ENCODE results near the gene RAP1GAP2.

The RAP1GAP2 gene

DNA sequence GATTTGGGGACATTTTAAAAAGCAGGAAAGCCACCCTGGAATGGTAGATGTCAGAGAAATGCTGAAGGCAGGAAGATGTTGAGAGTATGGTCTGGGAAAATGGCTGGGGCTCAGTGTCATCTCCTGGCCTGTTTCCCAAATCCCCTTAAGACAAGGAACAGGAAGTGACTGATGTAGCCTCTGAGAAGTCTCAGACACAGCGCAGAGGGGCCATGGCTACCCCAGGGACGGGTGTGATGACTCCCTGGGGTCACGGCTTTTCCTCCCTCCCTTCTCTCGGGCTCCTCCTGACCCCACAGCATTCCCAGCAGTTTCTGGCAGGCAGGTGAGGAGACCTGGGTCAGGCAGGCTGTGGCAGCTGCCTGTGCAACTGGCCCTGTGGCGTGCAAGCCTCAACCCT lies 45.4 kb downstream of the RAP1GAP2 start:
- H3K23ac ChIP-seq (ENCODE audit: low read length), result no peak overlapping the region
- H4K91ac ChIP-seq (ENCODE audit: low read depth, low read length), result peak overlapping the region; percentile 22
- H3K9ac ChIP-seq (ENCODE audit: low read length), result no peak overlapping the region
- no peak overlapping the region for H3K27ac ChIP-seq (ENCODE audit: low read depth, low read length)
- no peaks in the 10 kb centered on the region for H3K79me2 ChIP-seq (ENCODE audit: control insufficient read depth, insufficient read depth, low read length, poor library complexity)
- peaks cover 4 to 5% of the 10 kb centered on the region in 2 experiments for H3K4me1 ChIP-seq (ENCODE audit: control insufficient read depth in 1 of 2, insufficient read depth in 2 of 2, low read length in 2 of 2)
- peak overlapping the region; percentile 59 for H3K14ac ChIP-seq (ENCODE audit: low read length)
- no peak overlapping the region for H2BK12ac ChIP-seq (ENCODE audit: low read length)
- no peak overlapping the region for H3K4ac ChIP-seq (ENCODE audit: low read depth, low read length)
- no peaks in the 10 kb centered on the region for H3K36me3 ChIP-seq (ENCODE audit: control insufficient read depth in 1 of 2, insufficient read depth in 2 of 2, low read length in 2 of 2)
- no CpG with 5 or more reads among the region's 5 CpGs for WGBS (ENCODE audit: extremely low coverage, insufficient coverage, insufficient read length)
- H4K8ac ChIP-seq (ENCODE audit: low read depth, low read length), result peak overlapping the region; percentile 32
- peak overlapping the region; percentile 60 for H4K12ac ChIP-seq (ENCODE audit: low read depth, low read length)
- peak overlapping the region; percentile 58 for H3K18ac ChIP-seq (ENCODE audit: low read length)
- no peak overlapping the region for H3K4me2 ChIP-seq (ENCODE audit: low read length)
- no peak overlapping the region for H2BK5ac ChIP-seq (ENCODE audit: low read depth, low read length, poor library complexity)
- no peak overlapping the region for H2BK120ac ChIP-seq (ENCODE audit: insufficient read depth, low read length, poor library complexity)
- peak overlapping the region; percentile 67 for H2AFZ ChIP-seq (ENCODE audit: insufficient read depth, low read length, poor library complexity)
- H3K79me1 ChIP-seq (ENCODE audit: low read length), result no peaks in the 10 kb centered on the region
- no peak overlapping the region for H2AK5ac ChIP-seq (ENCODE audit: low read length)
- H3K27me3 ChIP-seq (ENCODE audit: insufficient read depth, low read length), result no peaks in the 10 kb centered on the region
- no peak overlapping the region for H3K4me3 ChIP-seq (ENCODE audit: low read depth, low read length)
- DNase-seq, result no peak
- H3K9me3 ChIP-seq (ENCODE audit: insufficient read depth, low read depth, low read length), result no peaks in the 10 kb centered on the region

DNA sequence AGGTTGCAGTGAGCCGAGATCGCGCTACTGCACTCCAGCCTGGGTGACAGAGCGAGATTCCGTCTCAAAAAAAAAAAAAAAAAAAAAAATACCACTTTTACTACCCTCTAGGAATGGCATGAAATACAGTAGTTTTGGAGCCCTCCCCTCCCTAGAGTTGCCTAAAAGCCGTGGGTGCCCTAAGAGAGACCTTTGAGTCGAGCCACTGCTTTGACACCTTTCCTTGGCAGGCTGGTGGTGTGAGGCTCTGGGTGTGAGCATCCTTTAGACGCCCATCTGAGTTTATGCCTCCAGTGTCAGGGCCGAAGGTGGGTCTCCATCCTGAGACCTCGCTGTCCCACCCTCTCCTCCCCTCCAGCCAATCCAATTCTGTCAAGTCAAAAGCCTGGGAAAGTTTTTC lies 46.2 kb downstream of the RAP1GAP2 start:
- DNase-seq, result no peak
- no peak overlapping the region for H3K14ac ChIP-seq (ENCODE audit: low read length)
- WGBS (ENCODE audit: extremely low coverage, insufficient coverage, insufficient read length), result no CpG with 5 or more reads among the region's 10 CpGs
- H3K9ac ChIP-seq (ENCODE audit: low read length), result no peak overlapping the region
- H3K79me1 ChIP-seq (ENCODE audit: low read length), result no peaks in the 10 kb centered on the region
- H2AK5ac ChIP-seq (ENCODE audit: low read length), result no peak overlapping the region
- no peak overlapping the region for H2BK12ac ChIP-seq (ENCODE audit: low read length)
- no peak overlapping the region for H3K4me2 ChIP-seq (ENCODE audit: low read length)
- H2BK120ac ChIP-seq (ENCODE audit: insufficient read depth, low read length, poor library complexity), result no peak overlapping the region
- no peaks in the 10 kb centered on the region for H3K27me3 ChIP-seq (ENCODE audit: insufficient read depth, low read length)
- no peak overlapping the region for H3K4ac ChIP-seq (ENCODE audit: low read depth, low read length)
- H3K4me1 ChIP-seq (ENCODE audit: control insufficient read depth in 1 of 2, insufficient read depth in 2 of 2, low read length in 2 of 2), result peaks cover 4 to 5% of the 10 kb centered on the region in 2 experiments
- no peak overlapping the region for H2AFZ ChIP-seq (ENCODE audit: insufficient read depth, low read length, poor library complexity)
- H3K36me3 ChIP-seq (ENCODE audit: control insufficient read depth in 1 of 2, insufficient read depth in 2 of 2, low read length in 2 of 2), result no peaks in the 10 kb centered on the region
- no peak overlapping the region for H3K23ac ChIP-seq (ENCODE audit: low read length)
- H3K18ac ChIP-seq (ENCODE audit: low read length), result no peak overlapping the region
- no peak overlapping the region for H3K4me3 ChIP-seq (ENCODE audit: low read depth, low read length)
- no peak overlapping the region for H4K91ac ChIP-seq (ENCODE audit: low read depth, low read length)
- no peak overlapping the region for H3K27ac ChIP-seq (ENCODE audit: low read depth, low read length)
- H2BK5ac ChIP-seq (ENCODE audit: low read depth, low read length, poor library complexity), result no peak overlapping the region
- H4K8ac ChIP-seq (ENCODE audit: low read depth, low read length), result no peak overlapping the region
- no peaks in the 10 kb centered on the region for H3K79me2 ChIP-seq (ENCODE audit: control insufficient read depth, insufficient read depth, low read length, poor library complexity)
- no peak overlapping the region for H4K12ac ChIP-seq (ENCODE audit: low read depth, low read length)
- no peaks in the 10 kb centered on the region for H3K9me3 ChIP-seq (ENCODE audit: insufficient read depth, low read depth, low read length)

DNA sequence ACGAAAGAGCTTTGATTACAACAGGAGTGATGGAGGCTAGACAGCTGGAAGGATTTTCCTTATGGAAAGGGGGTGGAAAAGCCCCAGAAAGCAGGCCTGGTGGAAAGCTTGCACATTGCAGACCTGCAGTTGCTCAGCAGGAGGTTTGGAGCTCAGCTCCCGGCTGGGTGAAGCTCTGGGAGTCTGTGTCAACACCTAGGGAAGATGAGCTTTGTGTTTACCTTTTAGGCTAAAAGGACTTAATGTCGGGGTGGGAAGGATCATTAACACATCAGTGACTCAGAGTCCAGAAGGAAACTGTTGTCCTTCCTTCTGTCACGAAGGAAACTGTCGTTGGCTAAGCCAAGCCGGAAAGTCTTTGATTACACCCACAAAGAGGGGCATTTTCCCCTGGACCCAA lies 48.2 kb downstream of the RAP1GAP2 start:
- no peak overlapping the region for H3K9ac ChIP-seq (ENCODE audit: low read length)
- H2BK120ac ChIP-seq (ENCODE audit: insufficient read depth, low read length, poor library complexity), result no peak overlapping the region
- WGBS (ENCODE audit: extremely low coverage, insufficient coverage, insufficient read length), result no CpG with 5 or more reads among the region's 6 CpGs

DNA sequence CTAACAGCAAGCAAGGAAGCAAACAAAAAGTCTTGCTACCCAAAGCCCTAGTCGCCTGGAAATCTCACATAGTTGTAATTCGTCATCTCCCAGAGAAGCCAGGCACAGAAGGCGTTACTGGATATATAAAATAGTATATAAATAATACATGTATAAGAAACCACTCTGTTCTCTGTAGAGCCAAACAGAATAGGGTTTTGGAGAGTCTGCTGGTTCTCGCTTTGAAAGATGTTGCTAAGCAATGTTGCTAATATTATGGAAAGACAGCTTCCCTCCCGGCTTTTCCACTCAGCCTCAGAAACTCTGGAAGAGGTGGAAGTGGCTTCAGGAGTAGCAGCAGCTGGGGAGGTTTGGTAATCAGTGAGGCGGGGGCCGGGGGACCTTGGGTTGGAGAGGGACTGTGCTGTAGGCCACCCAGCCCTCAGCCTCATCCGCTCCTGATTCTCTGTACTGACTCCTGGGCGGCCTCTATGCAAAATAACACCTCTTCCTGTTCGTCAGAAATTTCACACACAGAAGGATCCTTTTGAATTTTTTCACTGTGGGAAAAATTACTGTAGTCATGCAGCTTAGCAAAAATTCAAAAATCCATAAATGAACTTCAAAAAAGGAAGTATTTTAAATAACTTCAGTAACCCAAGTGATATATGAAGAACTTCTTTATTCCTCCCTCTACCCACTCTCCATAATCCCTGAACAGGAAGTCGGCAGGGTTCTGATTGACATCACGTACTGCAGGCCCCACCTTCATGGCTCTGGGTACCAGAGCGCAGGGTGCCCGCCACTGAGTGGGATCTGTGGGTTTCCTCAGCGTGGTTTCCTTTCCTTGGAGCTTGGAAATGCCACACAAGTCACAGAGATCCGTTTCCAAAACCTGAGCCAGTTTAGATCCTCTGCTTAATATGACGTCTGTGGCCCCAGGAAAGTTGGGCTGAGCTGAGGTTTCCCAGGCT lies 51.4 kb downstream of the RAP1GAP2 start:
- Histone ChIP-seq H3K23ac (ENCODE audit: low read length) (no peak overlapping the region), H3K4me2 (ENCODE audit: low read length) (no peak overlapping the region), H2BK5ac (ENCODE audit: low read depth, low read length, poor library complexity) (no peak overlapping the region), H2AFZ (ENCODE audit: insufficient read depth, low read length, poor library complexity) (no peak overlapping the region), H3K14ac (ENCODE audit: low read length) (no peak overlapping the region), H3K9me3 (ENCODE audit: insufficient read depth, low read depth, low read length) (no peaks in the 10 kb centered on the region), H3K4ac (ENCODE audit: low read depth, low read length) (no peak overlapping the region), H3K18ac (ENCODE audit: low read length) (no peak overlapping the region), H3K4me3 (ENCODE audit: low read depth, low read length) (no peak overlapping the region), H4K91ac (ENCODE audit: low read depth, low read length) (no peak overlapping the region), H3K79me2 (ENCODE audit: control insufficient read depth, insufficient read depth, low read length, poor library complexity) (no peaks in the 10 kb centered on the region), H3K27me3 (ENCODE audit: insufficient read depth, low read length) (no peaks in the 10 kb centered on the region), H2BK12ac (ENCODE audit: low read length) (no peak overlapping the region), H3K27ac (ENCODE audit: low read depth, low read length) (no peak overlapping the region), H2AK5ac (ENCODE audit: low read length) (no peak overlapping the region), H3K9ac (ENCODE audit: low read length) (no peak overlapping the region), H2BK120ac (ENCODE audit: insufficient read depth, low read length, poor library complexity) (no peak overlapping the region), H4K12ac (ENCODE audit: low read depth, low read length) (no peak overlapping the region), H4K8ac (ENCODE audit: low read depth, low read length) (no peak overlapping the region), H3K4me1 (ENCODE audit: control insufficient read depth in 1 of 2, insufficient read depth in 2 of 2, low read length in 2 of 2) (peaks cover 0 to 3% of the 10 kb centered on the region in 2 experiments), H3K79me1 (ENCODE audit: low read length) (peaks cover under 1% of the 10 kb centered on the region), H3K36me3 (ENCODE audit: control insufficient read depth in 1 of 2, insufficient read depth in 2 of 2, low read length in 2 of 2) (no peaks in the 10 kb centered on the region)
- no peak for DNase-seq
- WGBS (ENCODE audit: extremely low coverage, insufficient coverage, insufficient read length), result no CpG with 5 or more reads among the region's 17 CpGs

More for the DNA sequence above, 48.2 kb downstream of the RAP1GAP2 start:
- H3K4me3 ChIP-seq (ENCODE audit: low read depth, low read length), result no peak overlapping the region
- H4K12ac ChIP-seq (ENCODE audit: low read depth, low read length), result no peak overlapping the region
- no peak overlapping the region for H4K91ac ChIP-seq (ENCODE audit: low read depth, low read length)
- H3K4me1 ChIP-seq (ENCODE audit: control insufficient read depth in 1 of 2, insufficient read depth in 2 of 2, low read length in 2 of 2), result peaks cover 5 to 6% of the 10 kb centered on the region in 2 experiments
- H3K4me2 ChIP-seq (ENCODE audit: low read length), result no peak overlapping the region
- no peaks in the 10 kb centered on the region for H3K79me1 ChIP-seq (ENCODE audit: low read length)
- H3K14ac ChIP-seq (ENCODE audit: low read length), result no peak overlapping the region
- no peak overlapping the region for H3K27ac ChIP-seq (ENCODE audit: low read depth, low read length)
- H3K36me3 ChIP-seq (ENCODE audit: control insufficient read depth in 1 of 2, insufficient read depth in 2 of 2, low read length in 2 of 2), result no peaks in the 10 kb centered on the region
- no peak overlapping the region for H3K23ac ChIP-seq (ENCODE audit: low read length)
- H3K18ac ChIP-seq (ENCODE audit: low read length), result no peak overlapping the region
- no peak overlapping the region for H4K8ac ChIP-seq (ENCODE audit: low read depth, low read length)
- H3K79me2 ChIP-seq (ENCODE audit: control insufficient read depth, insufficient read depth, low read length, poor library complexity), result no peaks in the 10 kb centered on the region
- no peaks in the 10 kb centered on the region for H3K27me3 ChIP-seq (ENCODE audit: insufficient read depth, low read length)
- no peak for DNase-seq
- H2AK5ac ChIP-seq (ENCODE audit: low read length), result no peak overlapping the region
- H3K9me3 ChIP-seq (ENCODE audit: insufficient read depth, low read depth, low read length), result no peaks in the 10 kb centered on the region
- H2AFZ ChIP-seq (ENCODE audit: insufficient read depth, low read length, poor library complexity), result no peak overlapping the region
- H3K4ac ChIP-seq (ENCODE audit: low read depth, low read length), result no peak overlapping the region
- no peak overlapping the region for H2BK12ac ChIP-seq (ENCODE audit: low read length)
- H2BK5ac ChIP-seq (ENCODE audit: low read depth, low read length, poor library complexity), result no peak overlapping the region
